ENCODE data around the gene RPA1.

RPA1 gene

DNA sequence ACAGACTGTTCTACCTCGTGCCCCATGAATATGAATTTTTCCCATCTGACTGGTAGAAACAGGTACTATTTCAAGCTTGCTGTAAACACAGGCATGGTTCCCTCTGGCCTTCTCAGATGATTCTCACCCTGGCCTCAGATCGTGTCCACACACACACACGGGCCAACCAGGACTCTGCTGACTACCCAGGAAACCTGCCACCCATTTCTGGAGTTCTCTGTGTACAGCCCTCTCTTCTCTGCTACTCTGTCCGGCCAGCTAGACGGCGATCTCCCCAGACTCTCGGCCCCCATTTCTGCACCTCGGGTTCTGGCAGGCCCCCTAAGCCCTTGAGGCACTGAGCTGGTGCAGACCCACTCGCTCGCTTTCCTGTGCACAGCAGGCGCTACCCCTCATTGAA lies 31.2 kb downstream of the RPA1 start:
- TF ChIP-seq, protein P1, sequence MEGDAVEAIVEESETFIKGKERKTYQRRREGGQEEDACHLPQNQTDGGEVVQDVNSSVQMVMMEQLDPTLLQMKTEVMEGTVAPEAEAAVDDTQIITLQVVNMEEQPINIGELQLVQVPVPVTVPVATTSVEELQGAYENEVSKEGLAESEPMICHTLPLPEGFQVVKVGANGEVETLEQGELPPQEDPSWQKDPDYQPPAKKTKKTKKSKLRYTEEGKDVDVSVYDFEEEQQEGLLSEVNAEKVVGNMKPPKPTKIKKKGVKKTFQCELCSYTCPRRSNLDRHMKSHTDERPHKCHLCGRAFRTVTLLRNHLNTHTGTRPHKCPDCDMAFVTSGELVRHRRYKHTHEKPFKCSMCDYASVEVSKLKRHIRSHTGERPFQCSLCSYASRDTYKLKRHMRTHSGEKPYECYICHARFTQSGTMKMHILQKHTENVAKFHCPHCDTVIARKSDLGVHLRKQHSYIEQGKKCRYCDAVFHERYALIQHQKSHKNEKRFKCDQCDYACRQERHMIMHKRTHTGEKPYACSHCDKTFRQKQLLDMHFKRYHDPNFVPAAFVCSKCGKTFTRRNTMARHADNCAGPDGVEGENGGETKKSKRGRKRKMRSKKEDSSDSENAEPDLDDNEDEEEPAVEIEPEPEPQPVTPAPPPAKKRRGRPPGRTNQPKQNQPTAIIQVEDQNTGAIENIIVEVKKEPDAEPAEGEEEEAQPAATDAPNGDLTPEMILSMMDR (IDR thresholded peaks at IDR 0.05): no peak

DNA sequence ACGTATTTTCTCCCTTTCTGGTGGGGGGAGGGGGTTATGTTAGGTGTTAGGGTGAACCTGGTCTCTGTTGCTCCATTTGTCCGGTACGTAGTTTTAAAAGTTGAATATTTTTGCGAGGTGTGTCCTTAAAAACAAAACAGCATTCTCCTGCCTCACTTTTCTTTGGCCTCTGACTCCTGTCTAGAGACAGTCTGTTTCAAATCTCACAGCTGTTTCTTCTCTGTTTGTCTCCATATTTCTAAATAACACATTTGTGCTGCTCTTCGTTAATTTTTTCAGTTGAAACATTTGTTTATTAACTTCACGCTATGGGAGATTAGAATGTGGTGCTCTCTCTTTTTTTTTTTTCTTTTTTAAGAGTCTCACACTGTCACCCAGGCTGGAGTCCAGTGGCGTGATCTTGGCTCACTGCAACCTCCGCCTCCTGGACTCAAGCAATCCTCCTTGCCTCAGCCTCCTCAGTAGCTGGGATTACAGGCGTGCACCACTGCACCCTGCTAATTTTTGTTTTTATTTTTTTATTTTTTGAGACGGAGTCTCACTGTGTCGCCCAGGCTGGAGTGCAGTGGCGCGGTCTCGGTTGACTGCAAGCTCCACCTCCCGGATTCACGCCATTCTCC lies 31.7 kb downstream of the RPA1 start:
- TF ChIP-seq, protein P1 (IDR thresholded peaks at IDR 0.05): no peak

DNA sequence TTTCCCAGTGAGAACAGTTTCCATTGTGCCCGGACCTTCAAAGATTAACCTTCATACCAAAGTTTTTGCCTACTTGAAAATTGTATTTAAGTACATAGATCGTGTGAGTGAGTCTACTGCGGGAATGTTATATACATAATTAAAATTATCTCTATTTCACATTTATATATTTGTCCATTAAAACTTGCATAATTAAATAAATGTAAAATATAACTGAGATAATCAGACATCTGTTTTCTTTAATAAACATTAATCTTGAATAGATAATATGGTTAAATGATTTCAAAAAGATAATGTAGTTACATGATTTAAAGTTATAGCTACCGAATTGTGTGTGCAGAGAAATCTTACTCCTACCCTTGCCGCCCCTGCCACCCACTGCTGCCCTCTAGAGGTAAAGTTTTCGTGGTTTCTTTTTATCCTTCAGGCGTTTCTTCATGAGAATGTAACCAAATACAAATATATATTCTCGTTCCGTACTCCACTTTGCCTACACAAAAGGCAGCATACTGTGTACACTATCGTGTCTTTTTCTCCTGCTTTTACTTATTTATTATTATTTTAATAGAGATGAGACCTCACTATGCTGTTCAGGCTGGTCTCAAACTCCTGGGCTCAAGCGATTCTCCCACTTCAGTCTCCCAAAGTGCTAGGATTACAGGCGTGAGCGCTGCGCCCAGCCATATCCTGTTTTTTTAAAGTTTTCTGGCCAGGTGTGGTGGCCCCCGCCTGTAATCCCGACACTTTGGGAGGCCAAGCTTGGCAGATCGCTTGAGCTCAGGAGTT lies 35.6 kb downstream of the RPA1 start:
- TF ChIP-seq, protein P1 (IDR thresholded peaks at IDR 0.05): peak; percentile 70

DNA sequence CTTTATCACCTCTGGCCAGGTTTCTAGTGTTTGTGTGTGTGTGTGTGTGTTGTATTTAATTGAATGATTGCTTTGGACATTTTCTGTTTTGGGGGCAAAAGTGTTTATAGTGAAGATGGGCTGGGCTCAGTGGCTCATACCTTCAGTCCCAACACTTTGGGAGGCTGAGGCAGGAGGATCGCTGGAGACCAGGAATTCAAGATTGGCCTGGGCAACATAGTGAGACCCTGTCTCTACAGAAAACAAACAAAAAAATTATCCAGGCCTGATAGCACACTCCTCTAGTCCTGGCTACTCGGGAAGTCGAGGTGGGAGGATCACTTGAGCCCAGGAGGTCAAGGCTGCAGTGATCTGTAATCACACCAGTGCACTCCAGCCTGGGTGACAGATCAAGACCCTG lies 37.5 kb downstream of the RPA1 start:
- TF ChIP-seq, protein P1 (IDR thresholded peaks at IDR 0.05): no peak

DNA sequence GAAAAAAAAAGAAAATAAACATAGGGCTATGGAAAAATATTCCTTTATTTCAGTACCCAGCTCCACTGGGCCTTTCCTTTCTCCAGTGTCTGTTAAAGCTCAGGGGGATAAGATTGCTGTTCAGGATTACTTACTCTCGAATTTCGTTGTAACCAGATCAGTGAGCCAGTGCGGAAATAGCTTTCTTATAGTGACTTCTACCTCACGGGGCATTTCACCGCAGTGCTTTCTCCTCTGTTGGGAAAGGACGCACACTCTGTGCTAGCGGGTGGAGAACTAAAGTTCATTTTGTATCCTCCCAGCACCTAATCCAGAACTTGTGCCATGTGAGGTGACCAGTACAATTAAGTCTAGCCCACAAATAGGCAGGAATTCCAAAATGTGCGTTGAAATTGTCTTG lies 38.3 kb downstream of the RPA1 start:
- TF ChIP-seq, protein P1 (IDR thresholded peaks at IDR 0.05): no peak

DNA sequence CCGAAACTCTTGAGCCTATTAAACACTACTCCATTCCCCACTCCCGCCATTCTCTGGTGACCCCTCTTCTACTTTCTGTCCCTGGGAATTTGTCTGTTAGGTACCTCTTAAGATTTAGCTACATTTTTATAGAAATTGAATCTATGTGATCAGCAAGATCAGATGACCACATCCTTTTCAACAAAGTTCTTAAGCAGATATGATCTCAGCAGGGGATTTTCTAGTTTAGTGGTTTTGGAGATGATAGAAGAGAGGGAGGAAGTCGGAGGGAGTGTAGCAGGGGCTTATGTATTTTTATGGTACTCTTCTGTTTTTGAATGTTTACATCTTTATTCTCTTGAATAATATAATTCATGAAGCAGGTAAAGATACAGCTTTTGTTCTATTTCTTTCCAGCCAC lies 40.8 kb downstream of the RPA1 start:
- TF ChIP-seq, protein P1 (IDR thresholded peaks at IDR 0.05): no peak

- TF ChIP-seq, protein P1 (IDR thresholded peaks at IDR 0.05): no peak
Measured at GRCh38 chr17:1871756-1872155, 42.0 kb downstream of the RPA1 start.
